ENCODE measurements around the gene NAT16.
"Not testable (repeated sequence)": the region's sequence is repeated elsewhere in the genome, so short reads cannot be mapped to it uniquely, and the experiment has no call there.

Gene NAT16

GRCh38 chr7:101125989-101126650 is 54.0 kb downstream of the NAT16 start:
- peak overlapping the region; percentile 76 for H3K4me3 Mint-ChIP-seq
- H3K4me1 Mint-ChIP-seq = peaks cover 49% of the 10 kb centered on the region
- H3K27ac Mint-ChIP-seq = no peak overlapping the region
- H3K27me3 Mint-ChIP-seq (ENCODE audit: low read depth, poor library complexity) = peaks cover 32% of the 10 kb centered on the region
- TF ChIP-seq, protein P1, sequence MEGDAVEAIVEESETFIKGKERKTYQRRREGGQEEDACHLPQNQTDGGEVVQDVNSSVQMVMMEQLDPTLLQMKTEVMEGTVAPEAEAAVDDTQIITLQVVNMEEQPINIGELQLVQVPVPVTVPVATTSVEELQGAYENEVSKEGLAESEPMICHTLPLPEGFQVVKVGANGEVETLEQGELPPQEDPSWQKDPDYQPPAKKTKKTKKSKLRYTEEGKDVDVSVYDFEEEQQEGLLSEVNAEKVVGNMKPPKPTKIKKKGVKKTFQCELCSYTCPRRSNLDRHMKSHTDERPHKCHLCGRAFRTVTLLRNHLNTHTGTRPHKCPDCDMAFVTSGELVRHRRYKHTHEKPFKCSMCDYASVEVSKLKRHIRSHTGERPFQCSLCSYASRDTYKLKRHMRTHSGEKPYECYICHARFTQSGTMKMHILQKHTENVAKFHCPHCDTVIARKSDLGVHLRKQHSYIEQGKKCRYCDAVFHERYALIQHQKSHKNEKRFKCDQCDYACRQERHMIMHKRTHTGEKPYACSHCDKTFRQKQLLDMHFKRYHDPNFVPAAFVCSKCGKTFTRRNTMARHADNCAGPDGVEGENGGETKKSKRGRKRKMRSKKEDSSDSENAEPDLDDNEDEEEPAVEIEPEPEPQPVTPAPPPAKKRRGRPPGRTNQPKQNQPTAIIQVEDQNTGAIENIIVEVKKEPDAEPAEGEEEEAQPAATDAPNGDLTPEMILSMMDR (IDR thresholded peaks at IDR 0.05) = no peak
- H3K9me3 Mint-ChIP-seq = peaks cover 4% of the 10 kb centered on the region
- H3K36me3 Mint-ChIP-seq (ENCODE audit: low read depth) = no peaks in the 10 kb centered on the region
- no peak for DNase-seq

DNA sequence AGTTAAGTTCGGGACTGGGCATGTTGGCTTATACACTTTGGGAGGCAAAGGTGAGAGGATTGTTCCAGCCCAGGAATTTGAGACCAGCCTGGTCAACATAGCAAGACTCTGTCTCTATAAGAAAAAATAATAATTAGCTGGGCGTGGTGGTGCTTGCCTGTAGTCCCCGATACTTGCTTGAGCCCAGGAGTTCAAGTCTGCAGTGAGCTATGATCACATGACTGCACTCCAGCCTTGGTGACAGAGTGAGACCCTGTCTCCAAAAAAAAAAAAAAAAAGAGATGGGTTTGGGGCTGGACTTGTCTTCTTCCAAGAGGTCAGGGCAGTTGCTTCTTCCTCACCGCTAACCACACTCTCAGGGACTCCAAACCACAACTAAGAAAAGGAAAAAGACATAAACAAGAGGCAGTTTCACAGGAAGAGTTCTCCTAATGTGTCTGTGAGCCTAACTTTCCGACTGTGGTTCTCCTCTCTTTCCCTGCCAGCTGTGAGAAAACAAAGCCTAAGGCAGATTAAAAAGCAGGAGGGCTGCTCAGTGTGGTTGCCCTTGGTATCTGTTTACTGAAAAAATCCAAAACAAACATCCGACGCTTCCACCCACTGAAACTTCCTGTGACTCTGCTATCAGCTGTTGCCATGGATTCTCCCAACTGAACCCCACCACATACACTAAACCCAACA is 55.6 kb downstream of the NAT16 start:
- Mint-ChIP-seq H3K4me1 (peaks cover 57% of the 10 kb centered on the region), H3K27me3 (ENCODE audit: low read depth, poor library complexity) (peaks cover 28% of the 10 kb centered on the region), H3K36me3 (ENCODE audit: low read depth) (no peaks in the 10 kb centered on the region), H3K4me3 (no peak overlapping the region), H3K27ac (peak overlapping the region; percentile 33), H3K9me3 (peaks cover 4% of the 10 kb centered on the region)
- TF ChIP-seq, protein P1 (IDR thresholded peaks at IDR 0.05) = no peak
- no peak for DNase-seq

GRCh38 chr7:101123703-101124068 is 56.4 kb downstream of the NAT16 start:
- DNase-seq = no peak
- no peak overlapping the region for H3K27ac Mint-ChIP-seq
- H3K36me3 Mint-ChIP-seq (ENCODE audit: low read depth) = no peaks in the 10 kb centered on the region
- H3K27me3 Mint-ChIP-seq (ENCODE audit: low read depth, poor library complexity) = peaks cover 23% of the 10 kb centered on the region
- H3K4me1 Mint-ChIP-seq = peaks cover 58% of the 10 kb centered on the region
- H3K9me3 Mint-ChIP-seq = peaks cover 4% of the 10 kb centered on the region
- no peak overlapping the region for H3K4me3 Mint-ChIP-seq
- TF ChIP-seq, protein P1 (IDR thresholded peaks at IDR 0.05) = no peak

DNA sequence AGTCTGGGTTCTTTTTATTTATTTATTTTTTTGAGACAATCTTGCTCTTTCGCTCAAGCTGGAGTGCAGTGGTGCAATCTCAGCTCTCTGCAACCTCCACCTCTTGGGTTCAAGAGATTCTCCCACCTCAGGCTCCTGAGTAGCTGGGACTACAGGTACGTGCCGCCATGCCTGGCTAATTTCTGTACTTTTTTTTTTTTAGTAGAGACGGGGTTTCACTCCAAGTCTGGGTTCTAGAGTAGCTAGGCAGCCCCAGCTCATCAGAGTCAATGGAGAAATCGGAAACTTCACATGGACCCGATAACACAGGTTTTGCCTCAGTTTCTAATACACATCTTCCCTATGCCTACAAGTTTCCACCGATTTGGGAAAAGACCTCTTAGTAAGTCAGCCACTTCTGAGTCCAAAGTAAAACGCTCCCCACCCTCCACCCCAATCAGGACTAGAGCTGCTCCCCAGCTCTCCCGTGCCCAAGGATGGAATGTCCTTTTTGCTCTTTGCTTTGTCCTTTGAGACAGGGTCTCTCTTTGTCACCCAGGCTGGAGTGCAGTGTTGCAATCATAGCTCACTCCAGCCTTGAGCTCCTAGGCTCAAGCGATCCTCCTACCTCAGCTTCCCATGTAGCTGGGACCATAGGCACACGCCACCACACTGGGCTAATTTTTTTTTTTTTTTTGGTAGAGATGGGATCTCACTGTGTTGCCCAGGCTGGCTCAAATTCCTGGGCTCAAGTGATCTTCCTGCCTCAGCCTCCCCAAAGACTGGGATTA is 57.0 kb downstream of the NAT16 start:
- Mint-ChIP-seq H3K9me3 (peaks cover 4% of the 10 kb centered on the region), H3K36me3 (ENCODE audit: low read depth) (no peaks in the 10 kb centered on the region), H3K27me3 (ENCODE audit: low read depth, poor library complexity) (peaks cover 19% of the 10 kb centered on the region), H3K27ac (no peak overlapping the region), H3K4me1 (peaks cover 58% of the 10 kb centered on the region), H3K4me3 (no peak overlapping the region)
- TF ChIP-seq, protein P1 (IDR thresholded peaks at IDR 0.05) = no peak
- no peak for DNase-seq

DNA sequence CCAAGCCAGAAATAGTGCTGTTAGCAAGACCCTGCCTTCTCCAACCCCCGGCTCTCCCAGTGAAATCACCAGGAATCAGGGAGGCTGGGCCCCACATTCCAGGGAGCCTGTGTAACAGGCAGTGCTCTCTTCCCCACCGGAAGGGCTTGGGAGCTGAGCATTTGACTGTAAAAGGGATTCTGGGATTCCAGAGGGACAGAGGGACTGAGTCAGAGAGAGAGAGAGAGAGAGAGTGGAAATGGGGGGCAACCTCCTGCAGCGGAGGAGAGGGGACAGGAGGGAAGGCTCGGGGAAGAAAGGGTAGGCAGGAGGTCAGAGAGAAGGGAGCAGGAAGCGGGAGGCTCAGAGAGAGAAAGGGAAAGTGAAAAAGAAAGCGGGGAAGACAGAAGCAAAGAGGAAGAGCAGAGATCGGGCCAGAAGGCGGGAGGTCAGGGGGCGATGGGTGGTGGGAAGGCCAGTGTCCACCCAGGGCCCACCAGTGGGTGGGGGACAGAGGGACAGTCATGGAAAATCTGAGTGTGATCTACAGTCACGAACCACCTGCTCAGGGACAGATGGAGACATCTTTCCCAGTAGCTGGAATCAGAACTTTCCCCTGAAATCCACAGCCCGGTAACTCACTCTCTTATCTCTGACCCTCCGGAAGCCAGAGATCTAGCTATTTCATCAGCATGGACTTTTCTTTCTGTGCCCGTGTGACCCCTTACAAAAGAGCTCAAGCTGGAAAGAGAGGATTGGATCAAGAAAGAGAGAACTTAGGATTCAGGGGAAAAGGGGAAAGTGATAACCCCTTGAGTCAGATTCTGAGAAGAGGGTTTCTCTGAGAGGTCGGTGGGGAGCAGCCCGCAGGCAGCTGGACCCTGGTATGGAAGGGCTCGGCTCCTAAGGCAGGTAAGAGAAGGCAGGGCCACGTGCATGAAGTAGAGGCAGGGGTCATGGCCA is 57.8 kb downstream of the NAT16 start:
- Mint-ChIP-seq H3K4me3 (peak overlapping the region; percentile 15), H3K4me1 (peaks cover 50% of the 10 kb centered on the region)
- DNase-seq = peak; percentile 30

DNA sequence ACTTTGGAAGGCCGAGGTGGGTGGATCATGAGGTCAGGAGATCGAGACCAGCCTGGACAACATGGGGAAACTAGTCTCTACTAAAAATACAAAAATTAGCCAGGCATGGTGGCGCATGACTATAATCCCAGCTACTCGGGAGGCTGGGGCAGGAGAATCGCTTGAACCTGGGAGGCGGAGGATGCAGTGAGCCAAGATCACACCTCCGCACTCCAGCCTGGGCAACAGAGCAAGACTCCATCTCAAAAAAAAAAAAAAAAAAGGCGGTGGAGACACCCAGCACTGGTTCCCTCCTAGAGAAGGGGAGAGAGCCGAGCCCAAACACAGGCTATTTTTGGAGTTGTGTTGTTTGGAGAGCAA is 58.5 kb downstream of the NAT16 start:
- H3K4me3 Mint-ChIP-seq; H3K36me3 Mint-ChIP-seq (ENCODE audit: low read depth); H3K9me3 Mint-ChIP-seq; DNase-seq; H3K27ac Mint-ChIP-seq: not testable (repeated sequence)
- H3K27me3 Mint-ChIP-seq (ENCODE audit: low read depth, poor library complexity) = peaks cover 13% of the 10 kb centered on the region
- peaks cover 44% of the 10 kb centered on the region for H3K4me1 Mint-ChIP-seq

More for the DNA sequence above, 57.8 kb downstream of the NAT16 start:
- peak overlapping the region; percentile 80 for H3K27ac Mint-ChIP-seq
- TF ChIP-seq, protein P1 (IDR thresholded peaks at IDR 0.05) = no peak
- H3K9me3 Mint-ChIP-seq = peaks cover 4% of the 10 kb centered on the region
- H3K36me3 Mint-ChIP-seq (ENCODE audit: low read depth) = no peaks in the 10 kb centered on the region
- H3K27me3 Mint-ChIP-seq (ENCODE audit: low read depth, poor library complexity) = peaks cover 14% of the 10 kb centered on the region
